Ishikawa (cell line): ENCODE measurements around the gene BICC1.

Experiments used
- RAD21 ChIP-seq: IDR thresholded peaks from 2 replicates; pipeline ENCODE4 v1.6.1; 2012; ENCODE audit warnings: low read depth
- TF ChIP-seq, protein P1 (sequence below): IDR thresholded peaks from 2 replicates; pipeline ENCODE4 v1.6.1; 2012; ENCODE audit warnings: low read depth, mild to moderate bottlenecking

DNA sequence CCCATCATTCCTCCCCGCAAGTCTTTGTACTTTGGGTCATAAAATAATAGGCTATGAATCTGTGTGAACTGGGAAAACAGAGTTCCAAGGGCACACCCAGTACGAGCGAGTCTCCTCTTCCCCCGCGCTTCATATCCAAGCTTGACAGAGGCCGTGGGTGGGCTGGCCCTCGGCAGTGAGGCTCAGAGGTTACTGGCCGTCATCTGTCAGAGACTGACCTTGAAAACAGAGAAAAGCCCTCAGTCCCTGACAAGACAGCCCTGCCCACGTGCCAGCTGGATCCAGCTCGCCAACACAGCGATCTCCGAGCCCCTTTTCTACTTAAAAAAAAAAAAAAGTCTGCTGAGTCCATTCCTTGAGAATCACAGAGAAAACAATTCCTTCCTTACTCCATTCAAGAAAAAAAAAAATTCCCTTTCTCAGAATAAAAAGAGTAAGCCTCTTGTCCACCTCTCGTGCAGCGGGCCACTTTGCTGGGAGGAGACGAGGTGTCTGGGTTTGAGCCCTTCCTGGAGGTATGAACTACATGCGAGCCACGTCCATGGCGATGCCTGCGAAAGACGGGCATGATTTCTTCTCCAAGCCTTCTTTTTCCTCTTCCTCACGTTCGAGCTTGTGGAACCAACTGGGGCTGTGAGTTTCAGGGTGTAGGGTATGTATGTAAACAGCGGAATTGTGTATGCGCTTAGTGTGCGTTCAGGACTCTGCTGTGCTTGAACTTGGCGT, 744 bp upstream of the BICC1 start:
- TF ChIP-seq, protein P1, sequence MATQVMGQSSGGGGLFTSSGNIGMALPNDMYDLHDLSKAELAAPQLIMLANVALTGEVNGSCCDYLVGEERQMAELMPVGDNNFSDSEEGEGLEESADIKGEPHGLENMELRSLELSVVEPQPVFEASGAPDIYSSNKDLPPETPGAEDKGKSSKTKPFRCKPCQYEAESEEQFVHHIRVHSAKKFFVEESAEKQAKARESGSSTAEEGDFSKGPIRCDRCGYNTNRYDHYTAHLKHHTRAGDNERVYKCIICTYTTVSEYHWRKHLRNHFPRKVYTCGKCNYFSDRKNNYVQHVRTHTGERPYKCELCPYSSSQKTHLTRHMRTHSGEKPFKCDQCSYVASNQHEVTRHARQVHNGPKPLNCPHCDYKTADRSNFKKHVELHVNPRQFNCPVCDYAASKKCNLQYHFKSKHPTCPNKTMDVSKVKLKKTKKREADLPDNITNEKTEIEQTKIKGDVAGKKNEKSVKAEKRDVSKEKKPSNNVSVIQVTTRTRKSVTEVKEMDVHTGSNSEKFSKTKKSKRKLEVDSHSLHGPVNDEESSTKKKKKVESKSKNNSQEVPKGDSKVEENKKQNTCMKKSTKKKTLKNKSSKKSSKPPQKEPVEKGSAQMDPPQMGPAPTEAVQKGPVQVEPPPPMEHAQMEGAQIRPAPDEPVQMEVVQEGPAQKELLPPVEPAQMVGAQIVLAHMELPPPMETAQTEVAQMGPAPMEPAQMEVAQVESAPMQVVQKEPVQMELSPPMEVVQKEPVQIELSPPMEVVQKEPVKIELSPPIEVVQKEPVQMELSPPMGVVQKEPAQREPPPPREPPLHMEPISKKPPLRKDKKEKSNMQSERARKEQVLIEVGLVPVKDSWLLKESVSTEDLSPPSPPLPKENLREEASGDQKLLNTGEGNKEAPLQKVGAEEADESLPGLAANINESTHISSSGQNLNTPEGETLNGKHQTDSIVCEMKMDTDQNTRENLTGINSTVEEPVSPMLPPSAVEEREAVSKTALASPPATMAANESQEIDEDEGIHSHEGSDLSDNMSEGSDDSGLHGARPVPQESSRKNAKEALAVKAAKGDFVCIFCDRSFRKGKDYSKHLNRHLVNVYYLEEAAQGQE = no peak
- TF ChIP-seq RAD21 = no peak
